GM12874 (cell line): ENCODE data around the gene KCNC4.

Source experiments
- TF ChIP-seq, protein P1 (sequence below): IDR thresholded peaks from 2 replicates; pipeline ENCODE4 v1.5.1; 2011; ENCODE audit warnings: low read depth, mild to moderate bottlenecking, control low read depth, low read length, moderate library complexity; ENCODE audit not compliant: insufficient read depth

The KCNC4 gene

DNA sequence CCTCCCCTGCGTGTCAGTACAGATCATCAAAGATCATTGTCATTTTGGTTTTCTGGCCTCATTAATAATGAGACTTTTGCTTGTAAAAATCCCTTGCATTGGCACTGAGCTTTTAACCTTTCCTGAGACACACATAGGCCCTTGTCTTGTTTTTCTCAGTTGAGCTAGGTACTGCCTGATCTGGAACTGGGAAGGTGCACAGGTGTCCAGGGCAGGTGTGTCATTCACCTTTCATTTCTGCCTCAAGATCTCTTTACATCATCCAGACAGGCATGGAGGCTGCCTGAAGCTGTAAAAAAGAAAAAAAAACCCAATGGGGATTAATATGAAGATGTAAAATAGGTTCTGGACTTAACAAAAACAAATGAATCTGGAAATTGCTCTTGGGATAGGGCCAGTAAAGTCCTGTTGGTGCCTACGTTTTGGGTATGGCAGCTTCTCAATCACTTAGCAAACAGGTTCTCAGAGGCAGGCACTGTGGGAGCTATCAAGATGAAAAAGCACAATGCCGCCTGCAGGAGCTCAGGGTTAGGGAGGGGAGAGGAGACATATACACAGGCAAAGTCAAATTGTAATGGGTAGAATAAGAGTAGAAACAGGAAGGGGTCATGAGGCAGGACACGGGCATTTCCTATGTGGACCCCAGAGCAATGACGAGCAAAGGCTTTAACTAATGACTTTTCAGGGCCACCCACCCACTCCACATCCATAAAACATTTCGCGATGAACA lies 1.0 kb upstream of the KCNC4 start:
- TF ChIP-seq, protein P1, sequence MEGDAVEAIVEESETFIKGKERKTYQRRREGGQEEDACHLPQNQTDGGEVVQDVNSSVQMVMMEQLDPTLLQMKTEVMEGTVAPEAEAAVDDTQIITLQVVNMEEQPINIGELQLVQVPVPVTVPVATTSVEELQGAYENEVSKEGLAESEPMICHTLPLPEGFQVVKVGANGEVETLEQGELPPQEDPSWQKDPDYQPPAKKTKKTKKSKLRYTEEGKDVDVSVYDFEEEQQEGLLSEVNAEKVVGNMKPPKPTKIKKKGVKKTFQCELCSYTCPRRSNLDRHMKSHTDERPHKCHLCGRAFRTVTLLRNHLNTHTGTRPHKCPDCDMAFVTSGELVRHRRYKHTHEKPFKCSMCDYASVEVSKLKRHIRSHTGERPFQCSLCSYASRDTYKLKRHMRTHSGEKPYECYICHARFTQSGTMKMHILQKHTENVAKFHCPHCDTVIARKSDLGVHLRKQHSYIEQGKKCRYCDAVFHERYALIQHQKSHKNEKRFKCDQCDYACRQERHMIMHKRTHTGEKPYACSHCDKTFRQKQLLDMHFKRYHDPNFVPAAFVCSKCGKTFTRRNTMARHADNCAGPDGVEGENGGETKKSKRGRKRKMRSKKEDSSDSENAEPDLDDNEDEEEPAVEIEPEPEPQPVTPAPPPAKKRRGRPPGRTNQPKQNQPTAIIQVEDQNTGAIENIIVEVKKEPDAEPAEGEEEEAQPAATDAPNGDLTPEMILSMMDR: no peak

DNA sequence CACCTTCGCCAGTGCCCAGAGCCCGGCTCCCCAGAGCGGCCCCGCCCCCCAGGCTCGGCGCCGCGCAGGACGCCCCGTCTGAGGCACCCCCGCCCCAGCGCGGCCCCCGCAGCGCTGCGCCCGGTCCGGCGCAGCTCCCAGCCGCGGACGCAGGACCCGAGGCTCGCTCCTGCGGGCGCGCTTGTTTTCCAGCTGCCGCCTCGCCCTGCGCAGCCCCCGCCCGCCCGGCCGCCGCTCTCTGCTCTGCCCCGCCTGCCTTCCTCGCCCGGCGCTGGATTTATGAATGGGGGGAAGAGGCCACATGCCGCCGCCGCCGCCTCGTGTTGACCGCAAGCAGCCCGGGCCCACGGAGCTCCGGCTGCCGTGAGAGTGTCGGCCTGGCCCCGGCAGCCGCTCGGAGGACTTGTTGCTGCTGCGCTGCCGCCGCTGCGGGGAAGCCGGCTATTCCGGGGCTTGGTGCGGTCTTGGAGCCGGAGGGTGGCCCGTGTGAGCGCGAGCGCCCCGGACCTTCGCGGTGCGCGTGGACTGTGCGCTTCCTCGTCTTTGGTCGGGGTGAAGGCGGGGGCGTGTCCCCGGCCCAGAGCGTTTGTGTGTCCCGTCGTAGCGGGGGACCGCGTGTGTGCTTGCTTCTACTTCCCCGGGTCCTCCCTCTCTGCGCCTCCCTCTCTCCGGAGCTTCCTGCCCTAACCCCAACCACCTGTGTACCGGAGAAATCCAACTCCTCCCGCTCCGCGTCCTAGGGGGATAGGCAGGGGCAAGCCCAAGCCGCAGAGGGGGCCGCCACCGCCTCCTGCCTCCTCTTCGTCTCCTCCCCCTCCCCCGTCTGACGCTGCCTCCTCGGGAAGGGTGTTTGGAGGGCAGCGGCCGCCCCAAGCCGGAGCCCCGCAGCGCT lies 736 bp downstream of the KCNC4 start:
- TF ChIP-seq, protein P1: no peak

DNA sequence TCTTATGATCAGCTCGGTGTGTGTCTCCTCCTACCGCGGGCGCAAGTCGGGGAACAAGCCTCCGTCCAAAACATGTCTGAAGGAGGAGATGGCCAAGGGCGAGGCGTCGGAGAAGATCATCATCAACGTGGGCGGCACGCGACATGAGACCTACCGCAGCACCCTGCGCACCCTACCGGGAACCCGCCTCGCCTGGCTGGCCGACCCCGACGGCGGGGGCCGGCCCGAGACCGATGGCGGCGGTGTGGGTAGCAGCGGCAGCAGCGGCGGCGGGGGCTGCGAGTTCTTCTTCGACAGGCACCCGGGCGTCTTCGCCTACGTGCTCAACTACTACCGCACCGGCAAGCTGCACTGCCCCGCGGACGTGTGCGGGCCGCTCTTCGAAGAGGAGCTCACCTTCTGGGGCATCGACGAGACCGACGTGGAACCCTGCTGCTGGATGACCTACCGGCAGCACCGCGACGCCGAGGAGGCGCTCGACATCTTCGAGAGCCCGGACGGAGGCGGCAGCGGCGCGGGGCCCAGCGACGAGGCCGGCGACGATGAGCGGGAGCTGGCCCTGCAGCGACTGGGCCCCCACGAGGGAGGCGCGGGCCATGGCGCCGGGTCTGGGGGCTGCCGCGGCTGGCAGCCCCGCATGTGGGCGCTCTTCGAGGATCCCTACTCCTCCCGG lies 1.5 kb downstream of the KCNC4 start:
- TF ChIP-seq, protein P1: no peak

DNA sequence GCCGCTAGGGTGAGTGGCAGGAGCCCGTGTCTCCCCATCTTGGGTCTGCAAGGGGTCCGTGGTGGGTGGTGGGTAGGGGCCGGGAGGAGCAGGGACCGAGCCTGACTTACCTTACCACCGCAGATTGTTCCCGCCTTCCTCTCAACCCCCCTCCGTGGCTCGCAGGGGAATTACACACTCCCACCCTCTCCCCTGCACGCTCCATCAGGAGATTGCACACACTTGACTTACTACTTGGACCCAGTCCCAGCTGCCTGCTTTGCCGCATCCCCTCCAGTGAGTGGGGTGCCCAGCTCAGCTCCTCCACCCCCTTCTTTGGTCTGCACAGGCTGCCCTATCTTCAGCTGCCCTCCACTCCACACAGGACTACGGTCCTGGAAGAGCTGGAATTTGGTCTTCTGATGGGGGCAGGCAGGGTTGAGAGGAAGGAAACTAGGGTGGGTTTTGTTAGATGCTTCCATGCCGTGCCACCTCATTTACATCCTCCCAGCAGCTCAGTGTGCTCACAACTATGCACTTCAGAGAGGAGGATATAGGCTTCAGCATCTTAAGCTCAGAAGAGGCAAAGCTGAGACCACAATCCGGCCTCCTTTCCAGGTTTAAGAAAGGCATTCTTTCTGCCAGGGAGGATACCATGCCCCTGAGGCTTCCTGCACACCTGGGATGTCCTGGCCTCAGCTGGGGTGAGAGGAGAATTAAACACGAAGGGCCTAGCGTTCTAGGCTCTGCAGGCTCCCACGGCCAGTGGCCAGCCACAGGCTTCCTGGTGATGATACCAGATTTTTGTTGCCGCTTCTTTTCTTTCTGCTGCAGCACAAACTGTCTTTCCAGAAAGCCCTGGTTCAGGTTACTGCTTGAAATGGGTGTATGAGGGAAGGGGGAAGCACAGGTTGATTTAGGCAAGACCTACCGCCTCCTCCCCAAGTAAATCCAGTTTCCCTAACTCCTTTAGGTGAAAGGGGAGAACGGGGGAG lies 2.3 kb downstream of the KCNC4 start:
- TF ChIP-seq, protein P1: no peak

DNA sequence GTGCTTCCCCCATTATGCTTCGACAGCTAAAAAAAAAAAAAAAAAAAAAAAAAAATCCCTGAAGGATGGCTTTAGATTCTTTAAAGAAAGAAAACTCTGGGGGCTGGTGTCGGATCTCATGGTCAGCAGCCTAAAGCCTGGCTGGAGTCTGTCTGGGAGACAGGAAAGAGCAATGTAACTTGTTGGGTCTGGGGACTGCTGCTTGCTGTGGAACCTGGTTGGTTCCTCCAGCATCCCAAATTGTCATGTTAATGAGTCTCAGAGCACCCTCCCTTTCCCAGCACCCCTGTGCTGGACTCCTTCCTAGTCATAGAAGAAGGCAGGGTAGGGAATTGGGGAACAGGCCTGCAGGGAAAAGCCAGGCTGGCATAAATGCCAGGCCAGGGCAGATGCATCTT lies 3.0 kb downstream of the KCNC4 start:
- TF ChIP-seq, protein P1: no peak

DNA sequence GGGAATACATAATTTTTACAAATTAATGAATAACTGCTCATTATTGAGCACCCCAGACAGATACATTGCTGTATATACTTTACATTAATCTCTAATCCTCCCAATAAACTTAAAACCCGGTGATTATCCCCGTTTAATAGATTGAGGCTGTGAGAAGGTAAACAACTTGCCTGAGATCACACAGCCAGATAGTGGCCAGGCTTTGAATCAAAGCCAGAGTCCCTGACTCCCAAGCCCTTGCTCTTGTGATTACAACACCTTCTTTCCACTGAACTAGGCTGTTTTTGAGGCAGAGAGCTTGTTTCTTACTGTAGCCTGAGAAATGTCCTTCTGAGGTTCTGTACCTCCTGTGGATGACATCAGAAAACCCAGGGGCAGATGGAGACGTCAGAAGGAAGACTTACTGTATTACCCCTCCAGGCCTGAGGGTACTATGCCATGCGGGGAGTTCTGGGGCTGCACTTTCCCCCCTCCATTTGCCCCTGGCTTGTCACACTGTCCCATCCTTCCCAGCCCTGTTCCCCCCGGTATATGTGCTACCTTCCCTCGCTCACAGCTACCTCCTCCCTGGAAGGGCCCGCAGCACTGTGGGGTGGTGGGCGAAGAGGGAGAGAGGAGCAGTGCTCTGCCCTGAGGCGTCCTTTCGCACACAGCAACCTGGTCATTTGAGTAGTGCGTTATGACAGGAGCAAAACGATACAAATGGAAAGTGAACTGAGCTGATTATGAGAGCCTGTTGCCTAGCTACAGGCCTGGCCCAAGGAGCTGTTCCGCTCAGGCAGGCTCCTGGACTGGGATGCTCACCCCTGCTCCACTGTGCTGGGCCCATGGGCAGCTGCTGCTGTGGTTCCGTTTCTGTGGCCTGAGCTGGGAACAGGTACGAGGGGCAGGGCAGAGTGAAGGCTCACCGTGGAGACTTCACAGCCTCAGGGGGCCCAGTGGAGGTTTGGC lies 4.6 kb downstream of the KCNC4 start:
- TF ChIP-seq, protein P1: no peak
